GM18505 (cell line): ENCODE results near the gene ACOT13.
"Not testable (repeated sequence)": the region's sequence is repeated elsewhere in the genome, so short reads cannot be mapped to it uniquely, and the experiment has no call there.

Experiments
- ATAC-seq: cut with Tn5 transposase; IDR thresholded peaks from one replicate; pipeline ENCODE4 v1.9.1; 2021; ENCODE audit not compliant: unreplicated experiment
- POLR2A ChIP-seq: IDR thresholded peaks from 4 replicates; pipeline ENCODE4 v1.6.1; 2011; ENCODE audit warnings: borderline replicate concordance; ENCODE audit not compliant: insufficient read depth, insufficient read length; ENCODE audit errors: extremely low read depth

The ACOT13 gene

GRCh38 chr6:24692415-24692814 lies 25.5 kb downstream of the ACOT13 start:
- no peak for ATAC-seq
- TF ChIP-seq POLR2A, result no peak

GRCh38 chr6:24692848-24693592 lies 26.1 kb downstream of the ACOT13 start:
- no peak for TF ChIP-seq POLR2A
- ATAC-seq, result no peak

GRCh38 chr6:24694198-24694597 lies 27.3 kb downstream of the ACOT13 start:
- TF ChIP-seq POLR2A, result no peak
- no peak for ATAC-seq

- ATAC-seq, result not testable (repeated sequence)
Observed at GRCh38 chr6:24695635-24696034, 28.8 kb downstream of the ACOT13 start.

- no peak for TF ChIP-seq POLR2A
- ATAC-seq, result no peak
Observed at GRCh38 chr6:24696097-24696496, 29.2 kb downstream of the ACOT13 start.

GRCh38 chr6:24699521-24700359 lies 32.9 kb downstream of the ACOT13 start:
- no peak for TF ChIP-seq POLR2A
- no peak for ATAC-seq

GRCh38 chr6:24702720-24703282 lies 35.9 kb downstream of the ACOT13 start:
- no peak for ATAC-seq
- TF ChIP-seq POLR2A, result no peak

GRCh38 chr6:24704468-24704867 lies 37.6 kb downstream of the ACOT13 start:
- ATAC-seq, result no peak
- no peak for TF ChIP-seq POLR2A

GRCh38 chr6:24708612-24709011 lies 41.7 kb downstream of the ACOT13 start:
- no peak for ATAC-seq
- TF ChIP-seq POLR2A, result no peak

- no peak for TF ChIP-seq POLR2A
- ATAC-seq, result no peak
Observed at GRCh38 chr6:24709014-24709711, 42.3 kb downstream of the ACOT13 start.

GRCh38 chr6:24710519-24711303 lies 43.8 kb downstream of the ACOT13 start:
- TF ChIP-seq POLR2A, result no peak
- no peak for ATAC-seq

GRCh38 chr6:24716602-24717148 lies 49.8 kb downstream of the ACOT13 start:
- not testable (repeated sequence) for ATAC-seq
